Measurements from ENCODE around the gene SUMF1. TPM values are rescaled to one million over a fixed set of nuclear protein-coding genes. Genes with fewer than 3 reads are reported as not detected.

SUMF1 gene
- total and polyA plus RNA-seq, 2 of the 4 experiments (the other 2 are of a cell fraction) = 26.3 to 38.4 TPM

GRCh38 chr3:4336850-4337546 lies 130.1 kb downstream of the SUMF1 start:
- no peak overlapping the region for H3K27ac ChIP-seq (ENCODE audit: insufficient read depth, low read length)
- no peak overlapping the region for H3K14ac ChIP-seq (replicated peaks; ENCODE audit: low read depth, low read length)
- no peaks in the 10 kb centered on the region for H4K20me1 ChIP-seq (ENCODE audit: insufficient read depth, low read length)
- H3K36me3 ChIP-seq (ENCODE audit: control insufficient read depth, insufficient read depth, low read length) = no peaks in the 10 kb centered on the region
- H2BK120ac ChIP-seq (ENCODE audit: low read depth, low read length) = no peak overlapping the region
- no peak overlapping the region for H4K91ac ChIP-seq (ENCODE audit: insufficient read depth, low read depth, low read length)
- H3K79me1 ChIP-seq (ENCODE audit: low read depth in 1 of 2, low read length in 2 of 2) = no peaks in the 10 kb centered on the region
- H2BK5ac ChIP-seq (ENCODE audit: low read depth, low read length, poor library complexity, severe bottlenecking) = no peak overlapping the region
- POLR2A ChIA-PET (ENCODE audit: unreplicated experiment) = no interaction called here
- no peak overlapping the region for H4K8ac ChIP-seq (ENCODE audit: low read depth in 2 of 2, low read length in 2 of 2)
- H2AFZ ChIP-seq (replicated peaks; ENCODE audit: low read length, poor library complexity) = no peak overlapping the region
- no peak overlapping the region for H3K4me3 ChIP-seq (ENCODE audit: insufficient read depth, low read depth, low read length)
- WGBS, 2 experiments (ENCODE audit: extremely low coverage in 2 of 2, insufficient read length in 1 of 2) = 30% methylated on average over 2 of the region's 3 CpGs; no CpG with 5 or more reads in 1 of the 2 experiments
- no peak overlapping the region for H3K18ac ChIP-seq (ENCODE audit: low read depth, low read length)
- H4K5ac ChIP-seq (ENCODE audit: low read depth, low read length) = no peak overlapping the region; the same call in 1 of the 2 replicates
- BruUV-seq (replicated peaks) = no TSS peak
- no peak overlapping the region for H3K56ac ChIP-seq (ENCODE audit: extremely low read depth, insufficient read depth, low read length)
- H3K9ac ChIP-seq (ENCODE audit: low read depth, low read length) = no peak overlapping the region
- intact Hi-C loops (cut with micrococcal nuclease) (no loop called here), dilution Hi-C loops (cut with HindIII; ENCODE audit: low sequenced_read_pairs, unreplicated experiment) (no loop called here), in situ Hi-C loops (cut with MboI; ENCODE audit: low sequenced_read_pairs) (no loop called here)
- no peak overlapping the region for H2BK15ac ChIP-seq (ENCODE audit: low read depth, low read length)
- H3K9me3 ChIP-seq (ENCODE audit: control insufficient read depth, insufficient read depth, low read length) = no peaks in the 10 kb centered on the region
- ATAC-seq (ENCODE audit: low read depth) = no peak; the same call in 1 of the 2 replicates
- no peak overlapping the region; the same call in 1 of the 2 replicates for H3K4me2 ChIP-seq (ENCODE audit: low read depth, low read length)
- H3K9me1 ChIP-seq (ENCODE audit: insufficient read depth, low read length) = no peaks in the 10 kb centered on the region
- no peak overlapping the region for H2AK5ac ChIP-seq (ENCODE audit: low read depth, low read length)
- H2BK20ac ChIP-seq (ENCODE audit: low read depth, low read length) = no peak overlapping the region
- no peak overlapping the region for H3K23ac ChIP-seq (ENCODE audit: low read depth, low read length)
- peaks cover 6% of the 10 kb centered on the region; the same call in 1 of the 2 replicates for H3K4me1 ChIP-seq (ENCODE audit: control insufficient read depth, insufficient read depth, low read length)
- TF ChIP-seq, protein P1, sequence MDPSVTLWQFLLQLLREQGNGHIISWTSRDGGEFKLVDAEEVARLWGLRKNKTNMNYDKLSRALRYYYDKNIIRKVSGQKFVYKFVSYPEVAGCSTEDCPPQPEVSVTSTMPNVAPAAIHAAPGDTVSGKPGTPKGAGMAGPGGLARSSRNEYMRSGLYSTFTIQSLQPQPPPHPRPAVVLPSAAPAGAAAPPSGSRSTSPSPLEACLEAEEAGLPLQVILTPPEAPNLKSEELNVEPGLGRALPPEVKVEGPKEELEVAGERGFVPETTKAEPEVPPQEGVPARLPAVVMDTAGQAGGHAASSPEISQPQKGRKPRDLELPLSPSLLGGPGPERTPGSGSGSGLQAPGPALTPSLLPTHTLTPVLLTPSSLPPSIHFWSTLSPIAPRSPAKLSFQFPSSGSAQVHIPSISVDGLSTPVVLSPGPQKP (IDR thresholded peaks at IDR 0.05; ENCODE audit: borderline replicate concordance, low read depth, low read length) = no peak
- TF ChIP-seq MAFK (IDR thresholded peaks at IDR 0.05; ENCODE audit: low read depth, low read length) (no peak), RFX5 (IDR thresholded peaks at IDR 0.05; ENCODE audit: low read depth, low read length) (no peak), NFE2L2 (IDR thresholded peaks at IDR 0.05; ENCODE audit: low read depth, low read length) (no peak), USF2 (IDR thresholded peaks at IDR 0.05; ENCODE audit: low read depth, low read length) (no peak), RCOR1 (IDR thresholded peaks at IDR 0.05; ENCODE audit: insufficient replicate concordance, low read length) (no peak), BHLHE40 (IDR thresholded peaks at IDR 0.05; ENCODE audit: low read depth, low read length) (no peak), MXI1 (IDR thresholded peaks at IDR 0.05; ENCODE audit: borderline replicate concordance, low read depth, low read length) (no peak), SMC3 (IDR thresholded peaks at IDR 0.05; ENCODE audit: low read depth, low read length) (no peak), RAD21 (IDR thresholded peaks at IDR 0.05; ENCODE audit: low read length) (no peak), MAZ (IDR thresholded peaks at IDR 0.05; ENCODE audit: borderline replicate concordance, low read depth, low read length) (no peak), CHD1 (IDR thresholded peaks at IDR 0.05; ENCODE audit: low read depth, low read length) (no peak)
- CTCF ChIA-PET = interaction anchor here (1.3 kb wide), 1 partner anchor 14 kb away, joined by 3 read pairs; no protein-coding TSS in a partner anchor
- H2AK9ac ChIP-seq (replicated peaks; ENCODE audit: low read depth, low read length, poor library complexity) = no peak overlapping the region
- H3K4ac ChIP-seq (ENCODE audit: low read depth, low read length) = no peak overlapping the region
- DNase-seq = no peak
- H3K27me3 ChIP-seq (ENCODE audit: control insufficient read depth, insufficient read depth, low read length) = no peaks in the 10 kb centered on the region
